SK-N-DZ (cell line): ENCODE results near the gene TEX10. TPM values are rescaled to one million over a fixed set of nuclear protein-coding genes. Genes with fewer than 3 reads are reported as not detected.
"Not testable (repeated sequence)": the region's sequence is repeated elsewhere in the genome, so short reads cannot be mapped to it uniquely, and the experiment has no call there.

ENCODE experiments used
- DNase-seq: peaks from one replicate; pipeline ENCODE4 v3.0.0-alpha.2; 2015; ENCODE audit warnings: low spot score
- polyA plus RNA-seq, 2 experiments: library from polyadenylated mRNA; depleted of rRNA; stranded (reverse); fragments of >200 nt; gene quantifications; 2 replicates each; pipeline ENCODE4 v1.2.3, GENCODE V29; 2014

TEX10 gene
- 32.3 and 34.9 TPM in 2 replicates for polyA plus RNA-seq (2014; cell fraction: cytosol; rRNA removed)
- 23.5 and 31.3 TPM in 2 replicates for polyA plus RNA-seq (2014; cell fraction: nucleus; rRNA removed)

GRCh38 chr9:100352727-100353505 lies at the start of gene TEX10:
Gene TEX10, minus strand, starts transcription at chr9:100352942. Its CDS starts 3,579 bp downstream, at chr9:100349363.
- DNase-seq: peak; percentile 90

GRCh38 chr9:100401042-100401441 lies 48.3 kb upstream of the TEX10 start:
- no peak for DNase-seq

GRCh38 chr9:100397529-100398266 lies 45.0 kb upstream of the TEX10 start:
- no peak for DNase-seq

- DNase-seq: no peak
These were observed 44.0 kb upstream of the TEX10 start for GRCh38 chr9:100396769-100397168.

GRCh38 chr9:100394816-100395215 lies 42.1 kb upstream of the TEX10 start:
- no peak for DNase-seq

GRCh38 chr9:100394032-100394695 lies 41.4 kb upstream of the TEX10 start:
- DNase-seq: no peak

- not testable (repeated sequence) for DNase-seq
These were observed 40.2 kb upstream of the TEX10 start for GRCh38 chr9:100392989-100393388.

GRCh38 chr9:100379862-100380261 lies 27.1 kb upstream of the TEX10 start:
- DNase-seq: no peak

GRCh38 chr9:100377015-100377414 lies 24.3 kb upstream of the TEX10 start:
- no peak for DNase-seq

- DNase-seq: no peak
These were observed 22.9 kb upstream of the TEX10 start for GRCh38 chr9:100375658-100376057.

GRCh38 chr9:100372648-100373047 lies 19.9 kb upstream of the TEX10 start:
- no peak for DNase-seq

- DNase-seq: no peak
These were observed 17.5 kb upstream of the TEX10 start for GRCh38 chr9:100370064-100370723.

GRCh38 chr9:100368672-100369071 lies 15.9 kb upstream of the TEX10 start:
- DNase-seq: no peak

GRCh38 chr9:100366121-100366520 lies 13.4 kb upstream of the TEX10 start:
- DNase-seq: no peak

GRCh38 chr9:100364013-100364412 lies 11.3 kb upstream of the TEX10 start:
- DNase-seq: no peak

GRCh38 chr9:100359057-100359456 lies 6.3 kb upstream of the TEX10 start:
- no peak for DNase-seq

GRCh38 chr9:100357501-100357900 lies 4.8 kb upstream of the TEX10 start:
- DNase-seq: no peak

- no peak for DNase-seq
These were observed 2.8 kb upstream of the TEX10 start for GRCh38 chr9:100355561-100355960.

- DNase-seq: no peak
These were observed 1.5 kb upstream of the TEX10 start for GRCh38 chr9:100354121-100354800.

GRCh38 chr9:100352201-100352726 lies 478 bp downstream of the TEX10 start:
- DNase-seq: peak; percentile 9

GRCh38 chr9:100351508-100351907 lies 1.2 kb downstream of the TEX10 start:
- no peak for DNase-seq
